Sigmoid colon (tissue), 7 donors: ENCODE data around the gene MX2. TPM values are rescaled to one million over a fixed set of nuclear protein-coding genes. Genes with fewer than 3 reads are reported as not detected.
"Not testable (repeated sequence)": the region's sequence is repeated elsewhere in the genome, so short reads cannot be mapped to it uniquely, and the experiment has no call there.

ENCODE experiments used
- DNase-seq: peaks from one replicate; pipeline ENCODE4 v3.0.0-alpha.2; 2019
- H3K27ac ChIP-seq, 4 donors: fragments of 200-600 bp; sonication (generic); one replicate each; pipeline ENCODE4 v1.5.1; 2016 to 2019; ENCODE audit warnings: mild to moderate bottlenecking in 1 of 4
- H3K27me3 ChIP-seq, 3 donors: fragments of 200-600 bp; sonication (generic); one replicate each; pipeline ENCODE4 v1.5.1; 2019; ENCODE audit warnings: mild to moderate bottlenecking in 1 of 3
- H3K36me3 ChIP-seq, 4 donors: fragments of 200-600 bp; sonication (generic); one replicate each; pipeline ENCODE4 v1.5.1; 2016 to 2019
- H3K4me1 ChIP-seq, 4 donors: fragments of 200-600 bp; sonication (generic); one replicate each; pipeline ENCODE4 v1.5.1; 2017 to 2019
- H3K4me3 ChIP-seq, 4 donors: fragments of 200-600 bp; sonication (generic); one replicate each; pipeline ENCODE4 v1.5.1; 2017 to 2019; ENCODE audit warnings: mild to moderate bottlenecking in 2 of 4, moderate library complexity in 1 of 4
- H3K9me3 ChIP-seq, 4 donors: fragments of 200-600 bp in 3 of 4; sonication (generic) in 3 of 4; one replicate each; pipeline versions ENCODE4 v1.5.1 to v1.6.1; 2013 to 2019
- EP300 ChIP-seq, 4 donors: sonication (generic); formaldehyde crosslinking; IDR thresholded peaks; one replicate each; pipeline ENCODE4 v1.6.1; 2017; ENCODE audit warnings: antibody characterized with exemption in 4 of 4
- POLR2A ChIP-seq, 2 donors: fragments of 450-650 bp; IDR thresholded peaks; one replicate each; pipeline ENCODE4 v1.6.1; 2016; ENCODE audit warnings: antibody characterized with exemption in 2 of 2, mild to moderate bottlenecking in 2 of 2, moderate library complexity in 2 of 2
- POLR2AphosphoS5 ChIP-seq, 4 donors: sonication (generic); formaldehyde crosslinking; IDR thresholded peaks; one replicate each; pipeline ENCODE4 v1.6.1; 2017; ENCODE audit warnings: antibody characterized with exemption in 4 of 4
- WGBS, 2 donors: extraction: QIAGEN DNeasy Blood & Tissue Kit; methylation state at CpG; one replicate each; pipeline ENCODE4 v1.1.7; 2013; 5-methylcytosine and 5-hydroxymethylcytosine counted together
- intact Hi-C: fragments of 100-400 bp; cut with DNase I; formaldehyde crosslinking; loops from one replicate; pipeline ENCODE4 v1.15.1; 2023
- polyA plus RNA-seq, 3 donors: library from polyadenylated mRNA; stranded (reverse); fragments of 200-250 nt; gene quantifications; one replicate each; pipeline ENCODE4 v1.2.3, GENCODE V29; 2013
- total RNA-seq, 4 donors: library from RNA; depleted of rRNA; stranded (reverse); fragments of >200 nt; gene quantifications; one replicate each; pipeline ENCODE4 v1.1.0, GENCODE V29; 2016
- TF ChIP-seq, protein P1 (sequence below), 4 experiments: fragments of 450-650 bp in 3 of 4; fragments of 200-600 bp in 1 of 4; IDR thresholded peaks; one replicate each; pipeline ENCODE4 v1.5.1; 2016 to 2019; ENCODE audit warnings: antibody characterized with exemption in 4 of 4, mild to moderate bottlenecking in 3 of 4, moderate library complexity in 2 of 4
- donor health status: healthy with polysubstance abuse.
- donor health status: Bipolar disorder and iron deficiency.
- donor health status: healthy.

The MX2 gene, protein sequence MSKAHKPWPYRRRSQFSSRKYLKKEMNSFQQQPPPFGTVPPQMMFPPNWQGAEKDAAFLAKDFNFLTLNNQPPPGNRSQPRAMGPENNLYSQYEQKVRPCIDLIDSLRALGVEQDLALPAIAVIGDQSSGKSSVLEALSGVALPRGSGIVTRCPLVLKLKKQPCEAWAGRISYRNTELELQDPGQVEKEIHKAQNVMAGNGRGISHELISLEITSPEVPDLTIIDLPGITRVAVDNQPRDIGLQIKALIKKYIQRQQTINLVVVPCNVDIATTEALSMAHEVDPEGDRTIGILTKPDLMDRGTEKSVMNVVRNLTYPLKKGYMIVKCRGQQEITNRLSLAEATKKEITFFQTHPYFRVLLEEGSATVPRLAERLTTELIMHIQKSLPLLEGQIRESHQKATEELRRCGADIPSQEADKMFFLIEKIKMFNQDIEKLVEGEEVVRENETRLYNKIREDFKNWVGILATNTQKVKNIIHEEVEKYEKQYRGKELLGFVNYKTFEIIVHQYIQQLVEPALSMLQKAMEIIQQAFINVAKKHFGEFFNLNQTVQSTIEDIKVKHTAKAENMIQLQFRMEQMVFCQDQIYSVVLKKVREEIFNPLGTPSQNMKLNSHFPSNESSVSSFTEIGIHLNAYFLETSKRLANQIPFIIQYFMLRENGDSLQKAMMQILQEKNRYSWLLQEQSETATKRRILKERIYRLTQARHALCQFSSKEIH
- total RNA-seq (1 to 10 TPM; 5.1 to 9.6 (median 7.3) TPM), polyA plus RNA-seq (10 to 100 TPM in 1 of 3 donors, 1 to 10 TPM in 2; 2.5 to 23.9 (median 6.0) TPM)

GRCh38 chr21:41361786-41362604 is at the start of gene MX2:
Gene MX2, plus strand, starts transcription at chr21:41362027. Its CDS starts 14,880 bp downstream, at chr21:41376907.
- peak within 1 kb of the TSS; percentile 8 to 41 (median 34) for H3K4me3 ChIP-seq
- DNase-seq = peak; percentile 85
- intact Hi-C loops = loop anchor here (10.0 kb wide), 1 partner anchor 53 kb away; no protein-coding TSS in a partner anchor
- WGBS, 2 donors = 13 to 14% methylated on average over 24 of the region's 24 CpGs
- H3K9me3 ChIP-seq = no peaks in the 10 kb centered on the region
- peak within 1 kb of the TSS; percentile 70 to 80 (median 72) for H3K27ac ChIP-seq
- H3K36me3 ChIP-seq = no peaks in the 10 kb centered on the region
- TF ChIP-seq, protein P1, sequence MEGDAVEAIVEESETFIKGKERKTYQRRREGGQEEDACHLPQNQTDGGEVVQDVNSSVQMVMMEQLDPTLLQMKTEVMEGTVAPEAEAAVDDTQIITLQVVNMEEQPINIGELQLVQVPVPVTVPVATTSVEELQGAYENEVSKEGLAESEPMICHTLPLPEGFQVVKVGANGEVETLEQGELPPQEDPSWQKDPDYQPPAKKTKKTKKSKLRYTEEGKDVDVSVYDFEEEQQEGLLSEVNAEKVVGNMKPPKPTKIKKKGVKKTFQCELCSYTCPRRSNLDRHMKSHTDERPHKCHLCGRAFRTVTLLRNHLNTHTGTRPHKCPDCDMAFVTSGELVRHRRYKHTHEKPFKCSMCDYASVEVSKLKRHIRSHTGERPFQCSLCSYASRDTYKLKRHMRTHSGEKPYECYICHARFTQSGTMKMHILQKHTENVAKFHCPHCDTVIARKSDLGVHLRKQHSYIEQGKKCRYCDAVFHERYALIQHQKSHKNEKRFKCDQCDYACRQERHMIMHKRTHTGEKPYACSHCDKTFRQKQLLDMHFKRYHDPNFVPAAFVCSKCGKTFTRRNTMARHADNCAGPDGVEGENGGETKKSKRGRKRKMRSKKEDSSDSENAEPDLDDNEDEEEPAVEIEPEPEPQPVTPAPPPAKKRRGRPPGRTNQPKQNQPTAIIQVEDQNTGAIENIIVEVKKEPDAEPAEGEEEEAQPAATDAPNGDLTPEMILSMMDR (IDR thresholded peaks at IDR 0.05) = no peak
- TF ChIP-seq POLR2AphosphoS5 (IDR thresholded peaks at IDR 0.05) (peak; percentile 30 to 84 (median 70)), POLR2A (IDR thresholded peaks at IDR 0.05) (no peak), EP300 (IDR thresholded peaks at IDR 0.05) (peak in 1 of 4 donors; percentile 10)
- peaks cover 0 to 22% (median 5%) of the 10 kb centered on the region in 4 donors for H3K4me1 ChIP-seq
- H3K27me3 ChIP-seq = no peaks in the 10 kb centered on the region

DNA sequence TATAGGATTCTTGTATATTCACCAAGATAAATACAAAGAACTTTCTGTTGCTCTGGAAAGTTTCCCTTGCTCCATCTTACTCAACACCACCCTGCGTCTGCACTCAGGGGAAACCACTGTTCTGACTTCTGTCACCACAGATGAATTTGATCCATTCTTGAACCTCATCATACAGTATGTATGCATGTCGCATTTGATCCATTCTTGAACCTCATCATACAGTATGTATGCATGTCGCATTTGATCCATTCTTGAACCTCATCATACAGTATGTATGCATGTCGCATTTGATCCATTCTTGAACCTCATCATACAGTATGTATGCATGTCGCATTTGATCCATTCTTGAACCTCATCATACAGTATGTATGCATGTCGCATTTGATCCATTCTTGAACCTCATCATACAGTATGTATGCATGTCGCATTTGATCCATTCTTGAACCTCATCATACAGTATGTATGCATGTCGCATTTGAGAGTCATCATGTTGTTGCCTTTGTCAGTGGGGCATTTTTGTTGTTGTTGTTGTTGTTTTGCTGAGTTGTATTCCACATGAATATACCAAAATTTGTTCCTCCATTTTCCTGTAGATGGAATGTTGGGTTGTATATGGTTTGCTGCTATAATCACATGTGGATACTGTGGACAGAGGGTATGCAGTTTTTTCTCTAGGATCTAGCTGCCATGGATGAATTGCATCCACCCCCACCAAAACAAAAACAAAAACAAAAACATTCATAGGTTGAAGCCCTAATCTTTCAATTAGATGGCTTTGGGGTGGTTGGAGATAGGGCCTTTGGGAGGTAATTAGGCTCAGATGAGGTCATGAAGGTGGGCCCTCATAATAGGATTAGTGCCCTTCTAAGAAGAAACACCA is 48.3 kb upstream of the MX2 start:
- not testable (repeated sequence) for H3K4me3 ChIP-seq, H3K9me3 ChIP-seq
- peaks cover 11 to 42% (median 18%) of the 10 kb centered on the region in 3 donors for H3K27me3 ChIP-seq

GRCh38 chr21:41315726-41316125 is 46.1 kb upstream of the MX2 start:
- no peak for DNase-seq
- Histone ChIP-seq H3K9me3 (no peaks in the 10 kb centered on the region), H3K27me3 (peaks cover 11 to 42% (median 18%) of the 10 kb centered on the region in 3 donors), H3K36me3 (no peaks in the 10 kb centered on the region), H3K4me3 (no peak overlapping the region), H3K4me1 (peaks cover 0 to 11% (median 8%) of the 10 kb centered on the region in 4 donors), H3K27ac (no peak overlapping the region)
- TF ChIP-seq, protein P1 (IDR thresholded peaks at IDR 0.05) = no peak
- TF ChIP-seq EP300 (IDR thresholded peaks at IDR 0.05) (no peak), POLR2A (IDR thresholded peaks at IDR 0.05) (no peak), POLR2AphosphoS5 (IDR thresholded peaks at IDR 0.05) (no peak)
- WGBS, 2 donors = 70 to 86% methylated on average over 6 of the region's 6 CpGs
- intact Hi-C loops = no loop called here

More for the DNA sequence above, 48.3 kb upstream of the MX2 start:
- H3K4me1 ChIP-seq = peaks cover 0 to 11% (median 8%) of the 10 kb centered on the region in 4 donors
- H3K27ac ChIP-seq, H3K36me3 ChIP-seq, intact Hi-C loops, DNase-seq: not testable (repeated sequence)
- 62 to 84% methylated on average over 5 of the region's 8 CpGs for WGBS, 2 donors

- Histone ChIP-seq H3K4me1 (peaks cover 0 to 11% (median 8%) of the 10 kb centered on the region in 4 donors), H3K4me3 (peak within 1 kb of the TSS in 3 of 4 donors; percentile 4 to 31 (median 27)), H3K27me3 (peaks cover 11 to 47% (median 18%) of the 10 kb centered on the region in 3 donors), H3K9me3 (no peaks in the 10 kb centered on the region), H3K27ac (no peak within 1 kb of the TSS), H3K36me3 (no peaks in the 10 kb centered on the region)
- 3 to 8% methylated on average over 55 of the region's 55 CpGs for WGBS, 2 donors
- DNase-seq = no peak
- intact Hi-C loops = no loop called here
- TF ChIP-seq POLR2AphosphoS5 (IDR thresholded peaks at IDR 0.05) = no peak
- TF ChIP-seq EP300 (IDR thresholded peaks at IDR 0.05) = no peak
Observed at GRCh38 chr21:41316200-41317062, 45.4 kb upstream of the MX2 start, which contains the start of gene FAM3B. Gene FAM3B, plus strand, starts transcription at chr21:41316801. Its CDS starts 79 bp downstream, at chr21:41316880.
